ENCODE results near the gene RND3.

The RND3 gene

GRCh38 chr2:150508497-150509137, 21.1 kb upstream of the RND3 start:
- H3K36me3 Mint-ChIP-seq (ENCODE audit: low read depth), result no peaks in the 10 kb centered on the region
- no peak for DNase-seq
- no peaks in the 10 kb centered on the region for H3K4me1 Mint-ChIP-seq (ENCODE audit: low read depth)
- no peaks in the 10 kb centered on the region for H3K9me3 Mint-ChIP-seq
- H3K27me3 Mint-ChIP-seq, result no peaks in the 10 kb centered on the region
- no peak overlapping the region for H3K4me3 Mint-ChIP-seq
- H3K27ac Mint-ChIP-seq, result no peak overlapping the region

GRCh38 chr2:150507071-150507470, 19.6 kb upstream of the RND3 start:
- H3K36me3 Mint-ChIP-seq (ENCODE audit: low read depth), result no peaks in the 10 kb centered on the region
- H3K4me1 Mint-ChIP-seq (ENCODE audit: low read depth), result no peaks in the 10 kb centered on the region
- H3K27ac Mint-ChIP-seq, result no peak overlapping the region
- DNase-seq, result no peak
- H3K27me3 Mint-ChIP-seq, result no peaks in the 10 kb centered on the region
- no peak overlapping the region for H3K4me3 Mint-ChIP-seq
- H3K9me3 Mint-ChIP-seq, result no peaks in the 10 kb centered on the region

GRCh38 chr2:150505178-150505577, 17.7 kb upstream of the RND3 start:
- DNase-seq, result no peak
- H3K9me3 Mint-ChIP-seq, result no peaks in the 10 kb centered on the region
- H3K27me3 Mint-ChIP-seq, result no peaks in the 10 kb centered on the region
- no peak overlapping the region for H3K27ac Mint-ChIP-seq
- no peaks in the 10 kb centered on the region for H3K4me1 Mint-ChIP-seq (ENCODE audit: low read depth)
- H3K4me3 Mint-ChIP-seq, result no peak overlapping the region
- H3K36me3 Mint-ChIP-seq (ENCODE audit: low read depth), result no peaks in the 10 kb centered on the region

GRCh38 chr2:150495993-150496627, 8.6 kb upstream of the RND3 start:
- Mint-ChIP-seq H3K4me3 (no peak overlapping the region), H3K27ac (no peak overlapping the region), H3K4me1 (ENCODE audit: low read depth) (no peaks in the 10 kb centered on the region), H3K9me3 (no peaks in the 10 kb centered on the region), H3K27me3 (no peaks in the 10 kb centered on the region), H3K36me3 (ENCODE audit: low read depth) (no peaks in the 10 kb centered on the region)
- no peak for DNase-seq

GRCh38 chr2:150495001-150495400, 7.5 kb upstream of the RND3 start:
- no peaks in the 10 kb centered on the region for H3K4me1 Mint-ChIP-seq (ENCODE audit: low read depth)
- H3K9me3 Mint-ChIP-seq, result no peaks in the 10 kb centered on the region
- no peaks in the 10 kb centered on the region for H3K36me3 Mint-ChIP-seq (ENCODE audit: low read depth)

GRCh38 chr2:150494234-150494945, 6.9 kb upstream of the RND3 start:
- H3K36me3 Mint-ChIP-seq (ENCODE audit: low read depth), result no peaks in the 10 kb centered on the region
- peaks cover 5% of the 10 kb centered on the region for H3K27me3 Mint-ChIP-seq
- no peak overlapping the region for H3K27ac Mint-ChIP-seq

More at GRCh38 chr2:150495001-150495400, 7.5 kb upstream of the RND3 start:
- no peak overlapping the region for H3K4me3 Mint-ChIP-seq
- no peak for DNase-seq
- no peaks in the 10 kb centered on the region for H3K27me3 Mint-ChIP-seq
- H3K27ac Mint-ChIP-seq, result no peak overlapping the region

GRCh38 chr2:150491943-150492342, 4.5 kb upstream of the RND3 start:
- no peaks in the 10 kb centered on the region for H3K9me3 Mint-ChIP-seq
- no peak overlapping the region for H3K27ac Mint-ChIP-seq
- no peak overlapping the region for H3K4me3 Mint-ChIP-seq
- H3K36me3 Mint-ChIP-seq (ENCODE audit: low read depth), result no peaks in the 10 kb centered on the region
- peaks cover 29% of the 10 kb centered on the region for H3K27me3 Mint-ChIP-seq
- DNase-seq, result no peak
- H3K4me1 Mint-ChIP-seq (ENCODE audit: low read depth), result peaks cover 4% of the 10 kb centered on the region

More at GRCh38 chr2:150494234-150494945, 6.9 kb upstream of the RND3 start:
- no peaks in the 10 kb centered on the region for H3K9me3 Mint-ChIP-seq
- H3K4me1 Mint-ChIP-seq (ENCODE audit: low read depth), result no peaks in the 10 kb centered on the region
- no peak for DNase-seq
- H3K4me3 Mint-ChIP-seq, result no peak overlapping the region

GRCh38 chr2:150491430-150491829, 4.0 kb upstream of the RND3 start:
- no peaks in the 10 kb centered on the region for H3K9me3 Mint-ChIP-seq
- DNase-seq, result no peak
- no peaks in the 10 kb centered on the region for H3K36me3 Mint-ChIP-seq (ENCODE audit: low read depth)
- H3K27ac Mint-ChIP-seq, result no peak overlapping the region
- H3K27me3 Mint-ChIP-seq, result peaks cover 34% of the 10 kb centered on the region
- H3K4me3 Mint-ChIP-seq, result no peak overlapping the region
- H3K4me1 Mint-ChIP-seq (ENCODE audit: low read depth), result peaks cover 9% of the 10 kb centered on the region

GRCh38 chr2:150490466-150490865, 3.0 kb upstream of the RND3 start:
- DNase-seq, result no peak
- no peak overlapping the region for H3K27ac Mint-ChIP-seq
- H3K27me3 Mint-ChIP-seq, result peaks cover 44% of the 10 kb centered on the region

GRCh38 chr2:150486539-150487484, 655 bp downstream of the RND3 start:
- Mint-ChIP-seq H3K4me1 (ENCODE audit: low read depth) (peaks cover 14% of the 10 kb centered on the region), H3K4me3 (peak overlapping the region; percentile 9), H3K9me3 (no peaks in the 10 kb centered on the region), H3K36me3 (ENCODE audit: low read depth) (no peaks in the 10 kb centered on the region), H3K27ac (no peak overlapping the region), H3K27me3 (peaks cover 65% of the 10 kb centered on the region)
- no peak for DNase-seq

More at GRCh38 chr2:150490466-150490865, 3.0 kb upstream of the RND3 start:
- peaks cover 14% of the 10 kb centered on the region for H3K4me1 Mint-ChIP-seq (ENCODE audit: low read depth)
- H3K36me3 Mint-ChIP-seq (ENCODE audit: low read depth), result no peaks in the 10 kb centered on the region
- no peaks in the 10 kb centered on the region for H3K9me3 Mint-ChIP-seq
- no peak overlapping the region for H3K4me3 Mint-ChIP-seq

- H3K4me1 Mint-ChIP-seq (ENCODE audit: low read depth), result peaks cover 14% of the 10 kb centered on the region
- peak overlapping the region; percentile 9 for H3K4me3 Mint-ChIP-seq
- H3K9me3 Mint-ChIP-seq, result no peaks in the 10 kb centered on the region
- H3K27ac Mint-ChIP-seq, result no peak overlapping the region
- no peaks in the 10 kb centered on the region for H3K36me3 Mint-ChIP-seq (ENCODE audit: low read depth)
- no peak for DNase-seq
- peaks cover 65% of the 10 kb centered on the region for H3K27me3 Mint-ChIP-seq
These were observed 1.5 kb downstream of the RND3 start for GRCh38 chr2:150485871-150486538.

- no peak overlapping the region for H3K4me3 Mint-ChIP-seq
- no peak for DNase-seq
- peaks cover 65% of the 10 kb centered on the region for H3K27me3 Mint-ChIP-seq
- no peak overlapping the region for H3K27ac Mint-ChIP-seq
- peaks cover 14% of the 10 kb centered on the region for H3K4me1 Mint-ChIP-seq (ENCODE audit: low read depth)
- no peaks in the 10 kb centered on the region for H3K36me3 Mint-ChIP-seq (ENCODE audit: low read depth)
- no peaks in the 10 kb centered on the region for H3K9me3 Mint-ChIP-seq
These were observed 2.2 kb downstream of the RND3 start for GRCh38 chr2:150485114-150485870.

GRCh38 chr2:150484461-150485021, 2.9 kb downstream of the RND3 start:
- H3K4me1 Mint-ChIP-seq (ENCODE audit: low read depth), result peaks cover 14% of the 10 kb centered on the region
- no peak for DNase-seq
- H3K27me3 Mint-ChIP-seq, result peaks cover 61% of the 10 kb centered on the region
- H3K4me3 Mint-ChIP-seq, result no peak overlapping the region
- no peaks in the 10 kb centered on the region for H3K36me3 Mint-ChIP-seq (ENCODE audit: low read depth)
- H3K9me3 Mint-ChIP-seq, result no peaks in the 10 kb centered on the region
- no peak overlapping the region for H3K27ac Mint-ChIP-seq
